HCT116 (cell line): Measurements from ENCODE around the gene CABLES1. TPM values are rescaled to one million over a fixed set of nuclear protein-coding genes. Genes with fewer than 3 reads are reported as not detected.

Source experiments
- ATAC-seq: fragments of 200-7000 bp; cut with Tn5 transposase; 2 replicates; pipeline ENCODE4 v1.9.1; 2020; ENCODE audit warnings: mild to moderate bottlenecking, moderate library complexity
- BruUV-seq: library from RNA; stranded (reverse); fragments of 400-500 nt; replicated peaks from 2 replicates; lab custom pipeline; 2021; lab: Mats Ljungman, UMichigan
- CTCF ChIA-PET: fragments of 300-600 bp; sonication (Branson Sonifier 250); formaldehyde crosslinking; loops from one replicate; lab custom pipeline; 2021; ENCODE audit warnings: antibody characterized with exemption; lab: Charles Lee
- POLR2A ChIA-PET: fragments of 300-600, 350-600 bp; sonication (Branson Sonifier 250); formaldehyde crosslinking; loops from one replicate; lab custom pipeline; 2021; ENCODE audit warnings: antibody characterized with exemption; lab: Charles Lee
- RAD21 ChIA-PET, 2 experiments: fragments of 300-600 bp; sonication (Branson Sonifier 250); formaldehyde crosslinking; loops; one replicate each; lab custom pipeline; 2023; ENCODE audit warnings: low total read pairs in 2 of 2; ENCODE audit not compliant: uncharacterized antibody in 2 of 2, unreplicated experiment in 2 of 2, low non-redundant PET in 1 of 2; lab: Charles Lee
- DNase-seq: peaks from one replicate; pipeline ENCODE4 v3.0.0-alpha.2; 2010; ENCODE audit warnings: low read depth, low spot score
- H2AFZ ChIP-seq: fragments of 200-600 bp; shearing (Covaris generic), sonication (generic); 2 replicates; pipeline ENCODE4 v1.6.1; 2017; ENCODE audit warnings: low read depth, mixed run types, mixed read lengths, antibody characterized with exemption, low read length; ENCODE audit not compliant: poor library complexity, severe bottlenecking
- H3K27ac ChIP-seq: 2 replicates; pipeline ENCODE4 v1.5.1; 2012; ENCODE audit warnings: low read depth, low read length
- H3K27me3 ChIP-seq: fragments of 200-600 bp; sonication (generic); 2 replicates; pipeline ENCODE4 v1.6.1; 2016; ENCODE audit warnings: mixed run types, low read length, mixed read lengths; ENCODE audit not compliant: insufficient read depth
- H3K36me3 ChIP-seq, 2 experiments: fragments of 200-500 bp in 1 of 2; fragments of 200-600 bp in 1 of 2; sonication (Bioruptor generic) in 1 of 2; sonication (generic) in 1 of 2; 2 replicates each; pipeline versions ENCODE4 v1.5.1 to v1.6.1; 2014 to 2016; ENCODE audit warnings: low read length in 2 of 2, inconsistent platforms in 1 of 2, mixed read lengths in 1 of 2, mixed run types in 1 of 2; ENCODE audit not compliant: insufficient read depth in 2 of 2, control insufficient read depth in 1 of 2
- H3K4me1 ChIP-seq, 2 experiments: fragments of 200-600 bp in 1 of 2; sonication (generic) in 1 of 2; 2 replicates each; pipeline versions ENCODE4 v1.5.1 to v1.6.1; 2012 to 2017; ENCODE audit warnings: low read length in 2 of 2, inconsistent platforms in 1 of 2, mild to moderate bottlenecking in 1 of 2, mixed read lengths in 1 of 2, mixed run types in 1 of 2, moderate library complexity in 1 of 2; ENCODE audit not compliant: insufficient read depth in 2 of 2, control insufficient read depth in 1 of 2
- H3K4me2 ChIP-seq: fragments of 200-600 bp; sonication (generic); 2 replicates; pipeline ENCODE4 v1.6.1; 2017; ENCODE audit warnings: mixed run types, low read length, mixed read lengths
- H3K4me3 ChIP-seq, 2 experiments: fragments of 200-600 bp in 1 of 2; sonication (generic) in 1 of 2; replicated peaks in 1 of 2; 2 replicates each; pipeline ENCODE4 v1.5.1; 2011 to 2016; ENCODE audit warnings: low read length in 2 of 2, control low read depth in 1 of 2, low read depth in 1 of 2, mild to moderate bottlenecking in 1 of 2, mixed read lengths in 1 of 2, mixed run types in 1 of 2
- H3K79me2 ChIP-seq: fragments of 200-600 bp; sonication (generic); 2 replicates; pipeline ENCODE4 v1.6.1; 2017; ENCODE audit warnings: mild to moderate bottlenecking, mixed run types, low read length, moderate library complexity, mixed read lengths; ENCODE audit not compliant: insufficient read depth
- H3K9ac ChIP-seq: fragments of 200-600 bp; sonication (generic); 2 replicates; pipeline ENCODE4 v1.6.1; 2016; ENCODE audit warnings: low read length, mixed read lengths
- H3K9me2 ChIP-seq: fragments of 200-600 bp; sonication (generic), shearing (Covaris generic); 2 replicates; pipeline ENCODE4 v1.6.1; 2017; ENCODE audit warnings: mixed run types, mild to moderate bottlenecking, moderate library complexity; ENCODE audit not compliant: insufficient read depth
- H3K9me3 ChIP-seq, 2 experiments: fragments of 200-500 bp in 1 of 2; fragments of 200-600 bp in 1 of 2; sonication (Bioruptor generic) in 1 of 2; sonication (generic) in 1 of 2; 2 replicates each; pipeline ENCODE4 v1.6.1; 2014 to 2017; ENCODE audit warnings: low read length in 2 of 2, mixed read lengths in 2 of 2, inconsistent platforms in 1 of 2, low read depth in 1 of 2, mild to moderate bottlenecking in 1 of 2, mixed run types in 1 of 2, moderate library complexity in 1 of 2; ENCODE audit not compliant: control insufficient read depth in 1 of 2, insufficient read depth in 1 of 2
- H4K20me1 ChIP-seq: fragments of 200-600 bp; sonication (generic), shearing (Covaris generic); 2 replicates; pipeline ENCODE4 v1.6.1; 2017; ENCODE audit warnings: mixed run types, mild to moderate bottlenecking, moderate library complexity; ENCODE audit not compliant: insufficient read depth
- CBX3 ChIP-seq: IDR thresholded peaks from 2 replicates; pipeline ENCODE4 v1.6.1; 2012; ENCODE audit warnings: low read depth
- CEBPB ChIP-seq: IDR thresholded peaks from 2 replicates; pipeline ENCODE4 v1.6.1; 2012; ENCODE audit warnings: low read depth
- EZH2 ChIP-seq: fragments of 200-600 bp; sonication (generic); IDR thresholded peaks from 2 replicates; pipeline ENCODE4 v1.6.1; 2017; ENCODE audit warnings: antibody characterized with exemption, mixed run types
- EZH2phosphoT487 ChIP-seq: fragments of 200-600 bp; IDR thresholded peaks from 2 replicates; pipeline ENCODE4 v1.6.1; 2018; ENCODE audit warnings: antibody characterized with exemption, borderline replicate concordance
- JUND ChIP-seq: IDR thresholded peaks from 2 replicates; pipeline ENCODE4 v1.6.1; 2012
- POLR2A ChIP-seq: IDR thresholded peaks from 2 replicates; pipeline ENCODE4 v1.7.0; 2011; ENCODE audit warnings: borderline replicate concordance; ENCODE audit not compliant: insufficient read depth, insufficient read length; ENCODE audit errors: extremely low read depth
- RAD21 ChIP-seq: IDR thresholded peaks from 2 replicates; pipeline ENCODE4 v1.6.1; 2012; ENCODE audit warnings: low read depth, mild to moderate bottlenecking
- SIN3A ChIP-seq: IDR thresholded peaks from 2 replicates; pipeline ENCODE4 v1.6.1; 2012; ENCODE audit warnings: low read depth
- TCF7L2 ChIP-seq: IDR thresholded peaks from 2 replicates; pipeline ENCODE4 v1.7.0; 2011; ENCODE audit warnings: borderline replicate concordance, inconsistent platforms; ENCODE audit not compliant: insufficient read depth, insufficient read length; ENCODE audit errors: extremely low read depth
- YY1 ChIP-seq: IDR thresholded peaks from 2 replicates; pipeline ENCODE4 v1.6.1; 2011; ENCODE audit warnings: low read length, low read depth, moderate library complexity, mild to moderate bottlenecking; ENCODE audit not compliant: insufficient replicate concordance; ENCODE audit errors: extremely low read depth
- ZFX ChIP-seq: fragments of 450-650 bp; IDR thresholded peaks from 2 replicates; pipeline ENCODE4 v1.6.1; 2017
- ZNF274 ChIP-seq: fragments of 200-500 bp; sonication (Bioruptor generic); IDR thresholded peaks from 2 replicates; pipeline ENCODE4 v1.6.1; 2014; ENCODE audit warnings: mild to moderate bottlenecking, low read depth, low read length, inconsistent platforms
- intact Hi-C: fragments of 100-400 bp; cut with micrococcal nuclease; formaldehyde crosslinking; loops from 2 replicates; pipeline ENCODE4 v1.10.0; 2022
- total RNA-seq: library from RNA; stranded (reverse); gene quantifications from one replicate; pipeline ENCODE4 v1.2.1, GENCODE V29; 2021; ENCODE audit not compliant: unreplicated experiment
- TF ChIP-seq, protein P1 (sequence below): IDR thresholded peaks from 2 replicates; pipeline ENCODE4 v1.6.1; 2011; ENCODE audit warnings: mild to moderate bottlenecking, low read length, moderate library complexity; ENCODE audit not compliant: insufficient replicate concordance; ENCODE audit errors: extremely low read depth
- TF ChIP-seq, protein P2 (sequence below): IDR thresholded peaks from 2 replicates; pipeline ENCODE4 v1.6.1; 2012

The CABLES1 gene
- total RNA-seq, 1 experiment from 2014 or later: 7.7 TPM

DNA sequence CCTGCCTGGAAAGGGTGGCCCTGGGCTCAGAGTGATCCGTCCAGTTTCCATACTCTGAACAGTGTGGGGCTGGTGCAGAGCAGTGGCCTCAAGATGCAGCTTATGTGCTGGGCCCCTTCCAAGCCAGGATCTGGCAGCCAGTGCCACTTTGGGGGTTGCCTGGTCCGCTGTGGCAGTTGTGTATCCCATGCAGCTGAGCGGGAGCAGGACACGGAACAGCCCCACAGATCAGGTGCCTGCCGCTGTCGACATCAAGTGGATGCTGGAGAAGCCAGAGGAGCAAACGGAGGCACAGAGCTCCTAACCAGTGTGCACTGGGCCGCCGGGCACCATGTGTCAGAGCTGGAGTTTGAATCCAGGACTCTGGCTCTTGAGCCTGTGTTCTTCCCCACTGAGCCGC lies 112.0 kb downstream of the CABLES1 start:
- Histone ChIP-seq H3K4me3 (no peak overlapping the region), H3K4me1 (peaks cover 0 to 9% of the 10 kb centered on the region in 2 experiments; a peak in 1 of 4 replicates), H3K27ac (no peak overlapping the region), H3K9me3 (0 out of 4 replicates have a peak, but pooled peaks cover 0 to 3% of the 10 kb centered on the region in 2 experiments), H3K27me3 (no peaks in the 10 kb centered on the region), H4K20me1 (no peaks in the 10 kb centered on the region), H3K9ac (no peak overlapping the region), H2AFZ (no peak overlapping the region), H3K79me2 (no peaks in the 10 kb centered on the region), H3K4me2 (no peak overlapping the region), H3K36me3 (0 out of 4 replicates have a peak, but pooled peaks cover 0 to 2% of the 10 kb centered on the region in 2 experiments), H3K9me2 (no peaks in the 10 kb centered on the region)
- RAD21 ChIA-PET: no interaction called here
- no peak for DNase-seq
- POLR2A ChIA-PET: no interaction called here
- TF ChIP-seq RAD21 (no peak), JUND (no peak), EZH2phosphoT487 (no peak), CEBPB (no peak), ZNF274 (no peak), TCF7L2 (no peak), SIN3A (no peak), CBX3 (no peak), YY1 (no peak), POLR2A (no peak), ZFX (no peak), EZH2 (no peak)
- TF ChIP-seq, protein P1, sequence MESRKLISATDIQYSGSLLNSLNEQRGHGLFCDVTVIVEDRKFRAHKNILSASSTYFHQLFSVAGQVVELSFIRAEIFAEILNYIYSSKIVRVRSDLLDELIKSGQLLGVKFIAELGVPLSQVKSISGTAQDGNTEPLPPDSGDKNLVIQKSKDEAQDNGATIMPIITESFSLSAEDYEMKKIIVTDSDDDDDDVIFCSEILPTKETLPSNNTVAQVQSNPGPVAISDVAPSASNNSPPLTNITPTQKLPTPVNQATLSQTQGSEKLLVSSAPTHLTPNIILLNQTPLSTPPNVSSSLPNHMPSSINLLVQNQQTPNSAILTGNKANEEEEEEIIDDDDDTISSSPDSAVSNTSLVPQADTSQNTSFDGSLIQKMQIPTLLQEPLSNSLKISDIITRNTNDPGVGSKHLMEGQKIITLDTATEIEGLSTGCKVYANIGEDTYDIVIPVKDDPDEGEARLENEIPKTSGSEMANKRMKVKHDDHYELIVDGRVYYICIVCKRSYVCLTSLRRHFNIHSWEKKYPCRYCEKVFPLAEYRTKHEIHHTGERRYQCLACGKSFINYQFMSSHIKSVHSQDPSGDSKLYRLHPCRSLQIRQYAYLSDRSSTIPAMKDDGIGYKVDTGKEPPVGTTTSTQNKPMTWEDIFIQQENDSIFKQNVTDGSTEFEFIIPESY: no peak
- TF ChIP-seq, protein P2, sequence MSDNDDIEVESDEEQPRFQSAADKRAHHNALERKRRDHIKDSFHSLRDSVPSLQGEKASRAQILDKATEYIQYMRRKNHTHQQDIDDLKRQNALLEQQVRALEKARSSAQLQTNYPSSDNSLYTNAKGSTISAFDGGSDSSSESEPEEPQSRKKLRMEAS: no peak
- CTCF ChIA-PET: no interaction called here
- no peak for ATAC-seq
- BruUV-seq: no TSS peak
- intact Hi-C loops: no loop called here
